Measurements from ENCODE around the gene C11orf68. TPM values are rescaled to one million over a fixed set of nuclear protein-coding genes. Genes with fewer than 3 reads are reported as not detected.

The C11orf68 gene
- total and polyA plus RNA-seq, 9 of the 15 experiments (the other 6 are each of a cell fraction or from before 2014, with no cell fraction given), result 3.6 to 35.9 (median 12.8) TPM

GRCh38 chr11:65961267-65962140, 42.6 kb upstream of the C11orf68 start, which contains the start of gene SART1 (continued):
- TF ChIP-seq ZBTB40 (IDR thresholded peaks at IDR 0.05) (peak; percentile 98), ZBTB40 (CRISPR knock-in tag; IDR thresholded peaks at IDR 0.05) (no peak), NCOA2 (IDR thresholded peaks at IDR 0.05; ENCODE audit: partially characterized antibody in 2 of 2) (no peak), ZSCAN32 (CRISPR knock-in tag; IDR thresholded peaks at IDR 0.05) (0 out of 2 replicates have a peak, but pooled peaks have one; percentile 41), GABPB1 (CRISPR knock-in tag; IDR thresholded peaks at IDR 0.05) (peak; percentile 96), MLX (CRISPR knock-in tag; conservative IDR thresholded peaks at IDR 0.05) (0 out of 4 replicates have a peak, but pooled peaks of 1 of the 2 experiments have one; percentile 43), ZNF277 (CRISPR knock-in tag; IDR thresholded peaks at IDR 0.05; ENCODE audit: borderline replicate concordance) (no peak), ATF7 (IDR thresholded peaks at IDR 0.05) (peak; percentile 79), SMARCA5 (IDR thresholded peaks at IDR 0.05) (no peak), ZNF174 (CRISPR knock-in tag; IDR thresholded peaks at IDR 0.05) (no peak), MXD1 (CRISPR knock-in tag; IDR thresholded peaks at IDR 0.05; ENCODE audit: borderline replicate concordance, poor library complexity, severe bottlenecking) (no peak), POLR2H (tag; IDR thresholded peaks at IDR 0.05; ENCODE audit: low read depth) (peak; percentile 93), HNRNPL (IDR thresholded peaks at IDR 0.05; ENCODE audit: low read depth, low read length) (no peak), DIDO1 (tag; IDR thresholded peaks at IDR 0.05; ENCODE audit: low read depth) (peak; percentile 87)
